ENCODE measurements around the gene XIRP1. TPM values are rescaled to one million over a fixed set of nuclear protein-coding genes. Genes with fewer than 3 reads are reported as not detected.

Gene XIRP1
- total and polyA plus RNA-seq, 2 donors (not counting 1 experiment from before 2014, with no cell fraction given), result not detected

DNA sequence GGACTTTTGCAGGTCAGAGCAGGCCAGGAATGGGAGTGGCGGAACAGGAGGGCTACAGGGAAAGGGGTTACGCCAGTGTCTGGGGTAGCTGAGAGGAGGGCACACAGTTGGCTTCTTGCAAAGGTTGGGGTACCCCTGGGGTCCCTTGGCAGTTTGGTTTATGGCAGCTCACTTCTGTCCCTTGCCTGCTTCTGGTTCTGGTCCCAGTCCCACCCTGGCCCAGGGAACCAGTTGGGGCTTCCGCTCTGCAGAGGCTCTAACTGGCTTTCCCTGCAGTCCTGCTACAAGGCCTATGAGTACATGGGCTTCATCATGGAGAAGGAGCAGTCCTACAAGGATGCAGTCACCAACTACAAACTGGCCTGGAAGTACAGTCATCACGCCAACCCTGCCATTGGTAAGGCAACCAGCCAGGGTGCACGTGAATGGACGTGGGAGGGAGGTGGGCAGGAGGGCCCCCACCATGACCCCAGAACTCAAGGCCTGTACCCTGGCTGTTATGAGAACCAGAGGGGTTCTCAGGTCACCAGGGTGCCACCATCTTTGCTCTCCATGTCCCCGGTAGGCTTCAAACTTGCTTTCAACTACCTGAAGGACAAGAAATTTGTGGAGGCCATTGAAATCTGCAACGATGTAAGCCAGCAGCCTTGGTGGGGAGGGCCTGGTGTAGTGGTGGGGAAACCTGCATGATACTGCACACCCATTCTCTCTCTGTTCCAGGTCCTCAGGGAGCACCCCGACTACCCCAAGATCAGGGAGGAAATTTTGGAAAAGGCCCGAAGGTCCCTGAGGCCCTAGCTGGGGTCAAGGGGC lies 54.2 kb downstream of the XIRP1 start:
- no peak overlapping the region for H2AFZ ChIP-seq (ENCODE audit: insufficient read depth, low read depth, low read length, poor library complexity, severe bottlenecking)
- no peak overlapping the region for H3K4me3 ChIP-seq (ENCODE audit: control extremely low read depth in 1 of 5, extremely low read depth in 1 of 5, insufficient read depth in 1 of 5, low read depth in 2 of 5, low read length in 4 of 5)
- peaks cover 15% of the 10 kb centered on the region for H3K79me2 ChIP-seq (ENCODE audit: control insufficient read depth, insufficient read depth, low read length)
- TF ChIP-seq, protein P1, sequence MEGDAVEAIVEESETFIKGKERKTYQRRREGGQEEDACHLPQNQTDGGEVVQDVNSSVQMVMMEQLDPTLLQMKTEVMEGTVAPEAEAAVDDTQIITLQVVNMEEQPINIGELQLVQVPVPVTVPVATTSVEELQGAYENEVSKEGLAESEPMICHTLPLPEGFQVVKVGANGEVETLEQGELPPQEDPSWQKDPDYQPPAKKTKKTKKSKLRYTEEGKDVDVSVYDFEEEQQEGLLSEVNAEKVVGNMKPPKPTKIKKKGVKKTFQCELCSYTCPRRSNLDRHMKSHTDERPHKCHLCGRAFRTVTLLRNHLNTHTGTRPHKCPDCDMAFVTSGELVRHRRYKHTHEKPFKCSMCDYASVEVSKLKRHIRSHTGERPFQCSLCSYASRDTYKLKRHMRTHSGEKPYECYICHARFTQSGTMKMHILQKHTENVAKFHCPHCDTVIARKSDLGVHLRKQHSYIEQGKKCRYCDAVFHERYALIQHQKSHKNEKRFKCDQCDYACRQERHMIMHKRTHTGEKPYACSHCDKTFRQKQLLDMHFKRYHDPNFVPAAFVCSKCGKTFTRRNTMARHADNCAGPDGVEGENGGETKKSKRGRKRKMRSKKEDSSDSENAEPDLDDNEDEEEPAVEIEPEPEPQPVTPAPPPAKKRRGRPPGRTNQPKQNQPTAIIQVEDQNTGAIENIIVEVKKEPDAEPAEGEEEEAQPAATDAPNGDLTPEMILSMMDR (IDR thresholded peaks at IDR 0.05), result no peak
- TF ChIP-seq EZH2 (IDR thresholded peaks at IDR 0.05; ENCODE audit: borderline replicate concordance, insufficient read depth, low read depth, low read length, poor library complexity, severe bottlenecking), result no peak
- no peaks in the 10 kb centered on the region for H3K9me3 ChIP-seq (ENCODE audit: control extremely low read depth in 1 of 3, control insufficient read depth in 2 of 3, insufficient read depth in 1 of 3, low read length in 2 of 3)
- Mint-ChIP-seq H3K4me3 (no peak overlapping the region), H3K9me3 (ENCODE audit: insufficient read depth) (no peaks in the 10 kb centered on the region), H3K4me1 (peaks cover 26% of the 10 kb centered on the region), H3K27ac (peak overlapping the region; percentile 53), H3K27me3 (no peaks in the 10 kb centered on the region)
- no peak for DNase-seq
- CTCF ChIA-PET, result interaction anchor here (1.0 kb wide), 1 partner anchor 11 kb away, joined by 3 read pairs; no protein-coding TSS in a partner anchor
- POLR2A ChIA-PET, result no interaction called here
- H3K4me1 ChIP-seq (ENCODE audit: control insufficient read depth in 2 of 2, insufficient read depth in 2 of 2, low read length in 2 of 2), result peaks cover 22 to 27% of the 10 kb centered on the region in 2 donors
- no peak overlapping the region for H3K9ac ChIP-seq (ENCODE audit: low read length)
- no peaks in the 10 kb centered on the region for H3K27me3 ChIP-seq (replicated peaks in 1 of 4; ENCODE audit: control extremely low read depth in 1 of 4, control insufficient read depth in 3 of 4, insufficient read depth in 4 of 4, low read length in 3 of 4)
- H3K36me3 ChIP-seq (replicated peaks in 1 of 2; ENCODE audit: control extremely low read depth in 1 of 2, control insufficient read depth in 1 of 2, extremely low read depth in 1 of 2, insufficient read depth in 2 of 2, low read length in 1 of 2), result peaks cover 0 to 55% of the 10 kb centered on the region in 2 experiments
- intact Hi-C loops (cut with micrococcal nuclease), result no loop called here
- WGBS (ENCODE audit: insufficient coverage), result 99% methylated on average over 6 of the region's 10 CpGs
- no peak overlapping the region for H3K27ac ChIP-seq (ENCODE audit: low read length in 2 of 2)
- no peak for ATAC-seq (ENCODE audit: low read depth)
- H4K20me1 ChIP-seq (ENCODE audit: control insufficient read depth, insufficient read depth, low read length, poor library complexity, severe bottlenecking), result peaks cover 31% of the 10 kb centered on the region
- no peak overlapping the region for H3K4me2 ChIP-seq (replicated peaks; ENCODE audit: low read depth, low read length, poor library complexity, severe bottlenecking)

- Histone ChIP-seq H2AFZ (ENCODE audit: insufficient read depth, low read depth, low read length, poor library complexity, severe bottlenecking) (no peak overlapping the region), H3K36me3 (replicated peaks in 1 of 2; ENCODE audit: control extremely low read depth in 1 of 2, control insufficient read depth in 1 of 2, extremely low read depth in 1 of 2, insufficient read depth in 2 of 2, low read length in 1 of 2) (peaks cover 0 to 54% of the 10 kb centered on the region in 2 experiments), H3K9me3 (ENCODE audit: control extremely low read depth in 1 of 3, control insufficient read depth in 2 of 3, insufficient read depth in 1 of 3, low read length in 2 of 3) (no peaks in the 10 kb centered on the region), H3K9ac (ENCODE audit: low read length) (no peak overlapping the region), H3K27me3 (replicated peaks in 1 of 4; ENCODE audit: control extremely low read depth in 1 of 4, control insufficient read depth in 3 of 4, insufficient read depth in 4 of 4, low read length in 3 of 4) (no peaks in the 10 kb centered on the region), H3K4me1 (ENCODE audit: control insufficient read depth in 2 of 2, insufficient read depth in 2 of 2, low read length in 2 of 2) (peaks cover 20 to 21% of the 10 kb centered on the region in 2 donors), H3K79me2 (ENCODE audit: control insufficient read depth, insufficient read depth, low read length) (peaks cover 8% of the 10 kb centered on the region), H4K20me1 (ENCODE audit: control insufficient read depth, insufficient read depth, low read length, poor library complexity, severe bottlenecking) (peaks cover 24% of the 10 kb centered on the region), H3K27ac (ENCODE audit: low read length in 2 of 2) (no peak overlapping the region), H3K4me2 (replicated peaks; ENCODE audit: low read depth, low read length, poor library complexity, severe bottlenecking) (no peak overlapping the region), H3K4me3 (ENCODE audit: control extremely low read depth in 1 of 5, extremely low read depth in 1 of 5, insufficient read depth in 1 of 5, low read depth in 2 of 5, low read length in 4 of 5) (no peak overlapping the region)
- Mint-ChIP-seq H3K27ac (peak overlapping the region; percentile 34), H3K4me3 (no peak overlapping the region), H3K27me3 (no peaks in the 10 kb centered on the region), H3K4me1 (peaks cover 20% of the 10 kb centered on the region), H3K9me3 (ENCODE audit: insufficient read depth) (no peaks in the 10 kb centered on the region)
- 96% methylated on average over 18 of the region's 18 CpGs for WGBS (ENCODE audit: insufficient coverage)
- no peak for TF ChIP-seq EZH2 (IDR thresholded peaks at IDR 0.05; ENCODE audit: borderline replicate concordance, insufficient read depth, low read depth, low read length, poor library complexity, severe bottlenecking)
- TF ChIP-seq, protein P1 (IDR thresholded peaks at IDR 0.05), result no peak
- ATAC-seq (ENCODE audit: low read depth) (no peak), DNase-seq (no peak)
- ChIA-PET POLR2A (no interaction called here), CTCF (interaction anchor here (0.9 to 1.7 kb wide), 2 partner anchors 12 to 151 kb away, joined by 3 to 6 read pairs; no protein-coding TSS in a partner anchor)
- intact Hi-C loops (cut with micrococcal nuclease), result no loop called here
Measured at GRCh38 chr3:39137435-39137936, 54.9 kb downstream of the XIRP1 start.
